Cerebellar cortex (tissue), 1 donor: ENCODE data around the gene ZNF69.
A peak's percentile ranks its signal among the peaks of the same experiment; 100 is the strongest.
"Not testable (repeated sequence)": the region's sequence is repeated elsewhere in the genome, so short reads cannot be mapped to it uniquely, and the experiment has no call there.

Source experiments
- DNase-seq: peaks from one replicate; pipeline ENCODE4 v3.0.0-alpha.2; 2015; ENCODE audit warnings: low spot score

ZNF69 gene

DNA sequence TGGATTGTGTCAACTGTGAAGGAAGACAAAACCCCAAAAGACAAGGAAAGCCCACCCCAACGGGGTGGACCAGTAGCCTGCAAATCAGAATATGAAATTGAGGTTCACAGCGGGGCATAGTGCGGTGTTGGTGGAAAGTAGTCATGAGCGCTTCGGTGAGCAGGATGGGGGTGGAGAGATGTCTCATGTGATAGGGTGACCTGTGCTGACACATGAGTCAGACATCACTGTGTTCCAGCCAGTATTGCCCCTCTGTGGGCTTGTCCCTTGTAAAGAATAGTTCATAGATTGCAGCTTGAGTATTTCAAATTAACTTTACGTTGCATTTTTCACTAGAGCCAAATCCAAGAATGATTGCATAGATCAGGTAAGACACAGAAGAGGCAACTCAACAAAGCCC, 7.3 kb downstream of the ZNF69 start:
- DNase-seq = no peak

- DNase-seq = no peak
Measured at GRCh38 chr19:11902228-11902627, 14.6 kb downstream of the ZNF69 start.

- DNase-seq = no peak
Measured at GRCh38 chr19:11905928-11906327, 18.3 kb downstream of the ZNF69 start.

DNA sequence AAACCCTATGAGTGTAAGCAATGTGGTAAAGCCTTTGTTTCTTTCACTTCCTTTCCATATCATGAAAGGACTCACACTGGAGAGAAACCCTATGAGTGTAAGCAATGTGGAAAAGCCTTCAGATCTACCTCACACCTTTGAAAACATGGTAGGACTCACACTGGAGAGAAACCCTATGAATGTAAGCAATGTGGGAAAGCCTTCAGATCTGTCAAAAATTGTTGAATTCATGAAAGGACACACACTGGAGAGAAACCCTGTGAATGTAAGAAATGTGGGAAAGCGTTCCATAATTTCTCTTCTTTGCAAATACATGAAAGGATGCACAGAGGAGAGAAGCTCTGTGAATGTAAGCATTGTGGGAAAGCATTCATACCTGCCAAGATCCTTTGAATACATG, 24.4 kb downstream of the ZNF69 start:
- not testable (repeated sequence) for DNase-seq

- DNase-seq = not testable (repeated sequence)
Measured at GRCh38 chr19:11914417-11915051, 27.0 kb downstream of the ZNF69 start.

GRCh38 chr19:11921852-11922495, 34.4 kb downstream of the ZNF69 start:
- DNase-seq = no peak

DNA sequence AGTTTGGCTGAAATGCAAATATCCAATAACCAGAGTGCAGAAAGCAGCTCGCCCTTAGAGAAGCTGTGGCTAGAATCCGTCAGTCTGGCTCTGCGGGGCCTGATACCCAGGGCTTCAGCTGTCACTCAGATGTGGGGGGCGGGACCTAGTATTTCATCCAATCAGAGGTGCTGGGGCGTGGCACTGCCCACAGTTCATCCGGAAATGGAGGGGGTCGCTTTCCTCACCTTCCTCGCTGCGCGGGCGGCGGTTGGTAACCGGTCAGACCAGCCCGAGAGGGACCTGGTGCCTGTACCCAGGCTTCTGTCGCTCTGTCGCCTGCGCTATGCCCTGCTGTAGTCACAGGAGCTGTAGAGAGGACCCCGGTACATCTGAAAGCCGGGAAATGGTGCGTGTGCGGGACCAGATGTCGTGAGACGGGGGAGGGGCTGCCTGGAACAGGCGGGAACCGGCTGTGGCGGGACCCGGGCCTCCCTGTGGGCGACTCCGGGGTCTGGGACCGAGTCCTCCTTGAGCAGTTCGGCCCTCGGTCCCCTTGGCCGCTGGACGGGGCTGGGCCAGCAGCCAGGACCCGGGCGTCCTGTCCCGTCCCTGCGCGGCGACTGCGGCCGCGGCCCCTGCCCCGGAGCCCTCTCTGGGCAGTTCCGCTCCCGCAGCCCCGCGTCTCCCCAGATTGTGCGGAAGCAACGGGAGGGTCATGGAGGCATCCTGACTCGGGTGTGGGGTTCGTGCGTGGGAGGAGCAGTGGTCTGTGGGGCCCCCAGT, 37.5 kb downstream of the ZNF69 start, which contains the start of gene ZNF700:
ZNF700 (plus strand) TSS at position 222 of the 765 bp plus-strand sequence; CDS start at position 326, 104 bp downstream.
- peak; percentile 98 for DNase-seq

- not testable (repeated sequence) for DNase-seq
Measured at GRCh38 chr19:11925651-11926187, 38.1 kb downstream of the ZNF69 start.

- no peak for DNase-seq
Measured at GRCh38 chr19:11927227-11927626, 39.6 kb downstream of the ZNF69 start.

GRCh38 chr19:11931051-11931450, 43.5 kb downstream of the ZNF69 start:
- DNase-seq = no peak

DNA sequence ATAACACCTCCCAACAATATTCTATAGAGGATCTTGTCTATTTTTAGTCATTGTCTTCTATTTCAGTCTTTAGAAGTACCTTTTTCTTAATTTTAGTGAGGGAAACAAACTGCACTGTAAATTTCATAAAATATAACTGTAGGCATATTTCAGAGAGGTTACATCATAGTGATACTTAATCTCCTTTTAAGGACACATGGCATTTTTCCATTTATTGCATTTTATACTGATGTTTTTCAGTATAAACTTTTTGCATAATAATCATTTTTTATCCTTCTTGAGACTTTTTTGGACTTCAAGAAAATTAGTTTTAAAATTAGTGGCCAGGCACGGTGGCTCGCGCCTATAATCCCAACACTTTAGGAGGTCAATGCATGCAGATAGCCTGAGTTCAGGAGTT, 43.9 kb downstream of the ZNF69 start:
- DNase-seq = no peak

DNA sequence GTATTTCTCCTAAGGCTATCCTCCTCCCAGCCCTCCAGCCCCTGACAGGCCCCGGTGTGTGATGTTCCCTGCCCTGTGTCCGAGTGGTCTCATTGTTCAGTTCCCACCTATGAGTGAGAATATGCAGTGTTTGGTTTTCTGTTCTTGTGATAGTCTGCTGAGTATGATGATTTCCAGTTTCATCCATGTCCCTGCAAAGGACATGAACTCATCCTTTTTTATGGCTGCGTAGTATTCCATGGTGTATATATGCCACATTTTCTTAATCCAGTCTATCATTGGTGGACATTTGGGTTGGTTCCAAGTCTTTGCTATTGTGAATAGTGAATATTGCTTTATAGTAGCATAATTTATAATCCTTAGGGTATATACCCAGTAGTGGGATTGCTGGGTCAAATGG, 48.2 kb downstream of the ZNF69 start:
- DNase-seq = not testable (repeated sequence)

GRCh38 chr19:11938383-11938782, 50.8 kb downstream of the ZNF69 start:
- not testable (repeated sequence) for DNase-seq

DNA sequence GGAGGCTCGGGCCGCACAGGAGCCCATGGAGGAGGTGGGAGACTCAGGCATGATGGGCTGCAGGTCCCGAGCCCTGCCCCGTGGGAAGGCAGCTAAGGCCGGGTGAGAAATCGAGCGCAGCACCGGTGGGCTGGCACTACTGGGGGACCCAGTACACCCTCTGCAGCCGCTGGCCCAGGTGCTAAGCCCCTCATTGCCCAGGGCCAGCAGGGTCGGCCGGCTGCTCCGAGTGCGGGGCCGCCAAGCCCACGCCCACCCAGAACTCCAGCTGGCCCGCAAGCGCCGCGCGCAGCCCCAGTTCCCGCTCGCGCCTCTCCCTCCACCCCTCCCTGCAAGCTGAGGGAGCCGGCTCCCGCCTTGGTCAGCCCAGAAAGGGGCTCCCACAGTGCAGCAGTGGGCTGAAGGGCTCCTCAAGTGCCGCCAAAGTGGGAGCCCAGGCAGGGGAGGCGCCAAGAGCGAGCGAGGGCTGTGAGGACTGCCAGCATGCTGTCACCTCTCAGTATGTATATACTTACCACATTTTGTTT, 53.8 kb downstream of the ZNF69 start:
- DNase-seq = not testable (repeated sequence)

DNA sequence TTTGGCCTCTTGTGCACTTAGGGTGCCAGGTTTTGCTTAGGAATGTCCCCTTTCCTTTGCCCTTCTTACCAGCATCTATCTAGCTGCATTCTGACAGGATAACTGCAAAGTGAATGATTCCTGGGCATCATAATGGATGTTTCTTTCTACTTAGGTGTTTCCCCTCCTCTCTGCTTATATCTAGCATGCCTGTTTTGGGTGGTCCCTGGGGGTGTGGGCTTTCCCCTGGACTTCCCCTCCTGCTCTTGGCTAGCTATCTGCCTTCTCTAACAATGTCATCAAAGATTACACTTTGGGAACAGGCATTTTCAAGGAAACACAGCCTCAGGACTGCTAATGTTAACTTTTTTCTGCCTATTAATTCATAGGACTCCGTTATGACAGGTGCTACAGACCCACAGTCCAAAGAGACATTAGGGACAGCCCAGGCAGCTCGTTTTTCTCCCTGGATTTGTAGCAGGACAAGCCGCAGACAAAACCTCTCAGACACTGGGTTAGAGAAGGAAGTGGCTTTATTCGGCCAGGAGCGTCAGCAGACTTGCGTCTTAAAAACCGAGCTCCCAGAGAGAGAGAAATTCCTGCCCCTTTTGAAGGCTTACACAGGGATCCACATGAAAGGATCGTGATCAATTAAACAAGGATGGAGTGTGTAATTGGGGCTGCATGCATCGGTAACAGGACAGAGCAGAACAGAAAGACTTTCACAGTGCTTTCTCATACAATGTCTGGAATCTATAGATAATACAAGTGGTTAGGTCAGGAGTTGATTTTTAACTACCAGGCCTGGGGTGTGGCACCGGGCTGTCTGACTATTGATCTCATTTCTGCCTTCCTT, 54.6 kb downstream of the ZNF69 start:
- no peak for DNase-seq

DNA sequence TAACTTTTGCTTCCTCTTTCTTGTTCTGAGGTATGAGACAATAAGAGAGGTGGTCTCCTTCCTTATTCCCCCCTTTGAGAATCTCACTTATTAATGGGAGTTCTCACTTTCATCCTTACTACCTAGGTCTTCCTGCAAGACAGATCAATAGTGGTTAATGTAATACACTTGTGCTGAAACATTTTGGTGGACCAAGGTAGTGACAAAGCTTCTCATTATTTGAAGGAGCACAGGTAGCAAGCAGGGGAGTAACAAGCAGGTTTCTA, 55.2 kb downstream of the ZNF69 start:
- DNase-seq = no peak

- DNase-seq = no peak
Measured at GRCh38 chr19:11944656-11945055, 57.1 kb downstream of the ZNF69 start.

- no peak for DNase-seq
Measured at GRCh38 chr19:11948646-11949045, 61.1 kb downstream of the ZNF69 start.

DNA sequence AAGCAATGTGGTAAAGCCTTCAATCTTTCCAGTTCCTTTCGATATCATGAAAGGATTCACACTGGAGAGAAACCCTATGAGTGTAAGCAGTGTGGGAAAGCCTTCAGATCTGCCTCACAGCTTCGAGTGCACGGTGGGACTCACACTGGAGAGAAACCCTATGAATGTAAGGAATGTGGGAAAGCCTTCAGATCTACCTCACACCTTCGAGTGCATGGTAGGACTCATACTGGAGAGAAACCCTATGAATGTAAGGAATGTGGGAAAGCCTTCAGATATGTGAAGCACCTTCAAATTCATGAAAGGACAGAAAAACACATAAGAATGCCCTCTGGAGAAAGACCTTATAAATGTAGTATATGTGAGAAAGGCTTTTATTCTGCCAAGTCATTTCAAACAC, 61.6 kb downstream of the ZNF69 start:
- peak; percentile 6 for DNase-seq

DNA sequence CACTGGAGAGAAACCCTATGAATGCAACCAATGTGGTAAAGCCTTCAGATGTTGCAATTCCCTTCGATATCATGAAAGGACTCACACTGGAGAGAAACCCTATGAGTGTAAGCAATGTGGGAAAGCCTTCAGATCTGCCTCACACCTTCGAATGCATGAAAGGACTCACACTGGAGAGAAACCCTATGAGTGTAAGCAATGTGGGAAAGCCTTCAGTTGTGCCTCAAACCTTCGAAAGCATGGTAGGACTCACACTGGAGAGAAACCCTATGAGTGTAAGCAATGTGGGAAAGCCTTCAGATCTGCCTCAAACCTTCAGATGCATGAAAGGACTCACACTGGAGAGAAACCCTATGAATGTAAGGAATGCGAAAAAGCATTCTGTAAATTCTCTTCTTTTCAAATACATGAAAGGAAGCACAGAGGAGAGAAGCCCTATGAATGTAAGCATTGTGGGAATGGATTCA, 62.1 kb downstream of the ZNF69 start:
- not testable (repeated sequence) for DNase-seq

GRCh38 chr19:11950312-11950711, 62.7 kb downstream of the ZNF69 start:
- no peak for DNase-seq
